Measurements from ENCODE around the gene WASL.

Gene WASL

GRCh38 chr7:123695944-123696677 lies 52.7 kb downstream of the WASL start:
- no peak for DNase-seq (ENCODE audit: low read depth in 4 of 4, low spot score in 1 of 4)

GRCh38 chr7:123692471-123692877 lies 56.3 kb downstream of the WASL start:
- DNase-seq (ENCODE audit: low read depth in 4 of 4, low spot score in 1 of 4): no peak

- DNase-seq (ENCODE audit: low read depth in 4 of 4, low spot score in 1 of 4): no peak
Observed at GRCh38 chr7:123690550-123690949, 58.3 kb downstream of the WASL start.

GRCh38 chr7:123689250-123689649 lies 59.6 kb downstream of the WASL start:
- DNase-seq (ENCODE audit: low read depth in 4 of 4, low spot score in 1 of 4): no peak

- DNase-seq (ENCODE audit: low read depth in 4 of 4, low spot score in 1 of 4): no peak
Observed at GRCh38 chr7:123687727-123688126, 61.1 kb downstream of the WASL start.

- no peak for DNase-seq (ENCODE audit: low read depth in 4 of 4, low spot score in 1 of 4)
Observed at GRCh38 chr7:123687161-123687560, 61.6 kb downstream of the WASL start.

- no peak for DNase-seq (ENCODE audit: low read depth in 4 of 4, low spot score in 1 of 4)
Observed at GRCh38 chr7:123682690-123683089, 66.1 kb downstream of the WASL start.

GRCh38 chr7:123681561-123681960 lies 67.2 kb downstream of the WASL start:
- DNase-seq (ENCODE audit: low read depth in 4 of 4, low spot score in 1 of 4): no peak

GRCh38 chr7:123680580-123680979 lies 68.2 kb downstream of the WASL start:
- DNase-seq (ENCODE audit: low read depth in 4 of 4, low spot score in 1 of 4): no peak

- no peak for DNase-seq (ENCODE audit: low read depth in 4 of 4, low spot score in 1 of 4)
Observed at GRCh38 chr7:123679614-123680013, 69.2 kb downstream of the WASL start.

GRCh38 chr7:123677061-123677715 lies 71.6 kb downstream of the WASL start:
- no peak for DNase-seq (ENCODE audit: low read depth in 4 of 4, low spot score in 1 of 4)

- DNase-seq (ENCODE audit: low read depth in 4 of 4, low spot score in 1 of 4): no peak
Observed at GRCh38 chr7:123675181-123675473, 73.7 kb downstream of the WASL start.

- DNase-seq (ENCODE audit: low read depth in 4 of 4, low spot score in 1 of 4): no peak
Observed at GRCh38 chr7:123674399-123675180, 74.2 kb downstream of the WASL start.

- DNase-seq (ENCODE audit: low read depth in 4 of 4, low spot score in 1 of 4): no peak
Observed at GRCh38 chr7:123673752-123674398, 74.9 kb downstream of the WASL start.

- no peak for DNase-seq (ENCODE audit: low read depth in 4 of 4, low spot score in 1 of 4)
Observed at GRCh38 chr7:123673137-123673732, 75.6 kb downstream of the WASL start.

GRCh38 chr7:123669485-123669884 lies 79.3 kb downstream of the WASL start:
- no peak for DNase-seq (ENCODE audit: low read depth in 4 of 4, low spot score in 1 of 4)

GRCh38 chr7:123666492-123666891 lies 82.3 kb downstream of the WASL start:
- DNase-seq (ENCODE audit: low read depth in 4 of 4, low spot score in 1 of 4): no peak

- DNase-seq (ENCODE audit: low read depth in 4 of 4, low spot score in 1 of 4): no peak
Observed at GRCh38 chr7:123665896-123666295, 82.9 kb downstream of the WASL start.

- DNase-seq (ENCODE audit: low read depth in 4 of 4, low spot score in 1 of 4): no peak
Observed at GRCh38 chr7:123665157-123665556, 83.6 kb downstream of the WASL start.

- no peak for DNase-seq (ENCODE audit: low read depth in 4 of 4, low spot score in 1 of 4)
Observed at GRCh38 chr7:123663200-123663599, 85.6 kb downstream of the WASL start.

GRCh38 chr7:123662755-123663154 lies 86.0 kb downstream of the WASL start:
- no peak for DNase-seq (ENCODE audit: low read depth in 4 of 4, low spot score in 1 of 4)
